ENCODE measurements around the gene KITLG. TPM values are rescaled to one million over a fixed set of nuclear protein-coding genes. Genes with fewer than 3 reads are reported as not detected.

Gene KITLG
- total RNA-seq, 4 donors from 2014 or later: 10.2 to 27.5 (median 16.4) TPM

DNA sequence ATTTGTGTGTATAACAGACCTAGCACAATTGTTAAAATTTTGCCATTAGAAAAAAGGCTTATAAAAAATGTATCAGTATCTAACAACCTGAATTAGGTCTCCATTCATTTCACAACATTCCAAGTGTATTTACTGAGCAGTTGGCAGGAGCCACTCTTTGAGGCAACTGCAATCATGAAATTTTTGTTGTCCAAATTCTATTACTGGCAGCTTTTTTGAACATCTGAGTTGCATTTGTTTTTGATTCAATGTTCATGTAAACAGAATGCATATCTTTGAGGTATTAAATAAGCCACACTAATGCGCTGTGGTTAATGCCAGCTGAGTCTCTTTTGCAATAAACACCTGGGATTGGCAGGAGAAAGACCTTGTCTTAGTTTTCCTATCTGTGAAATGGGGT is 8.7 kb downstream of the KITLG start:
- Histone ChIP-seq H3K4me3 (no peak overlapping the region), H3K27me3 (no peaks in the 10 kb centered on the region), H3K9me3 (no peaks in the 10 kb centered on the region), H3K27ac (no peak overlapping the region), H3K4me1 (peaks cover 0 to 91% (median 24%) of the 10 kb centered on the region in 4 donors), H3K36me3 (no peaks in the 10 kb centered on the region)
- no peak for DNase-seq (ENCODE audit: low spot score in 2 of 2)
- TF ChIP-seq, protein P1, sequence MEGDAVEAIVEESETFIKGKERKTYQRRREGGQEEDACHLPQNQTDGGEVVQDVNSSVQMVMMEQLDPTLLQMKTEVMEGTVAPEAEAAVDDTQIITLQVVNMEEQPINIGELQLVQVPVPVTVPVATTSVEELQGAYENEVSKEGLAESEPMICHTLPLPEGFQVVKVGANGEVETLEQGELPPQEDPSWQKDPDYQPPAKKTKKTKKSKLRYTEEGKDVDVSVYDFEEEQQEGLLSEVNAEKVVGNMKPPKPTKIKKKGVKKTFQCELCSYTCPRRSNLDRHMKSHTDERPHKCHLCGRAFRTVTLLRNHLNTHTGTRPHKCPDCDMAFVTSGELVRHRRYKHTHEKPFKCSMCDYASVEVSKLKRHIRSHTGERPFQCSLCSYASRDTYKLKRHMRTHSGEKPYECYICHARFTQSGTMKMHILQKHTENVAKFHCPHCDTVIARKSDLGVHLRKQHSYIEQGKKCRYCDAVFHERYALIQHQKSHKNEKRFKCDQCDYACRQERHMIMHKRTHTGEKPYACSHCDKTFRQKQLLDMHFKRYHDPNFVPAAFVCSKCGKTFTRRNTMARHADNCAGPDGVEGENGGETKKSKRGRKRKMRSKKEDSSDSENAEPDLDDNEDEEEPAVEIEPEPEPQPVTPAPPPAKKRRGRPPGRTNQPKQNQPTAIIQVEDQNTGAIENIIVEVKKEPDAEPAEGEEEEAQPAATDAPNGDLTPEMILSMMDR (IDR thresholded peaks at IDR 0.05): no peak
- TF ChIP-seq POLR2A (IDR thresholded peaks at IDR 0.05) (no peak), EP300 (IDR thresholded peaks at IDR 0.05) (no peak)
- WGBS, 2 donors: 83 to 95% methylated on average over 1 of the region's 1 CpG

DNA sequence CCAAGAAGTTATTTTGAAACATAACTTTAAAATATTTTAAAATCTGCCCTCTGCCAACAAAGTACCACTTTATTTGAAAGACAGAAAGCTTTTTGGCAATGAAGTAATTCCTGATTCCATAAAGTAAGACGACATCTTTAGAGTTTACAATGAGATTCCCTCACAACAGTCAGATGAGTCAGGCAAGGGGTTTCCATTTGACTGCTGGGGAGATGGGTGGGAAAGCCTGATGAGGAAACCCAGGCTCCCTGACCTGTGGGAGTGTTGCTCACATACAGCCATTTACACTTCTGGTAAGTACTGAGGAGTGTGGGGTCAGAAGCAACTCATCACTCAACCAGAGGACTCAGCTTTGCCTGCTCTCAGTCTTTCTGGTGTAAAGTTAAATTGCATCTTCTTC is 10.2 kb downstream of the KITLG start:
- TF ChIP-seq, protein P1 (IDR thresholded peaks at IDR 0.05): no peak
- no peak for DNase-seq (ENCODE audit: low spot score in 2 of 2)
- Histone ChIP-seq H3K27me3 (no peaks in the 10 kb centered on the region), H3K4me3 (no peak overlapping the region), H3K27ac (peak overlapping the region in 2 of 4 donors; percentile 0 to 33), H3K9me3 (no peaks in the 10 kb centered on the region), H3K4me1 (peaks cover 0 to 80% (median 24%) of the 10 kb centered on the region in 4 donors), H3K36me3 (no peaks in the 10 kb centered on the region)
- WGBS, 2 donors: 25 to 47% methylated on average over 1 of the region's 1 CpG

DNA sequence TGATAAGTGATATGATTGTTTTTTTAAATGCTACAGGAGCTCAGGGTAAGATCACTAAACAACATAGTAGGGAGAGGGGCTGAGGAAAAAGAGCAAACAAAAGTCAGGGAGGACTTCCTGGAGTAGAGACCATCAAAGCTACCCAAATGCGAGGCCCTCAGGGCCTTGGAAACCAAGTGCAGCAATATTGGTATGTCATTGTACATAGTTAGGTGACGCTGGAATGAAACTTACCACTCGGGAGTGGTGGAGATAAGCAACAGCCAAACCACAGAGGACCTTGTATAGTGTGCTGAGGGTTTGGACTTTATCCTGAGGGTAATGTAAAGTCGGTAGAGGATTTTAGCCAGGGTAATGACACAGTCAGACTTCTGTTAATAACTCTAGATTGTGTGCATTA is 13.8 kb downstream of the KITLG start:
- TF ChIP-seq, protein P1 (IDR thresholded peaks at IDR 0.05): no peak
- TF ChIP-seq POLR2A (IDR thresholded peaks at IDR 0.05): no peak
- TF ChIP-seq EP300 (IDR thresholded peaks at IDR 0.05): no peak
- H3K4me3 ChIP-seq: no peak overlapping the region

DNA sequence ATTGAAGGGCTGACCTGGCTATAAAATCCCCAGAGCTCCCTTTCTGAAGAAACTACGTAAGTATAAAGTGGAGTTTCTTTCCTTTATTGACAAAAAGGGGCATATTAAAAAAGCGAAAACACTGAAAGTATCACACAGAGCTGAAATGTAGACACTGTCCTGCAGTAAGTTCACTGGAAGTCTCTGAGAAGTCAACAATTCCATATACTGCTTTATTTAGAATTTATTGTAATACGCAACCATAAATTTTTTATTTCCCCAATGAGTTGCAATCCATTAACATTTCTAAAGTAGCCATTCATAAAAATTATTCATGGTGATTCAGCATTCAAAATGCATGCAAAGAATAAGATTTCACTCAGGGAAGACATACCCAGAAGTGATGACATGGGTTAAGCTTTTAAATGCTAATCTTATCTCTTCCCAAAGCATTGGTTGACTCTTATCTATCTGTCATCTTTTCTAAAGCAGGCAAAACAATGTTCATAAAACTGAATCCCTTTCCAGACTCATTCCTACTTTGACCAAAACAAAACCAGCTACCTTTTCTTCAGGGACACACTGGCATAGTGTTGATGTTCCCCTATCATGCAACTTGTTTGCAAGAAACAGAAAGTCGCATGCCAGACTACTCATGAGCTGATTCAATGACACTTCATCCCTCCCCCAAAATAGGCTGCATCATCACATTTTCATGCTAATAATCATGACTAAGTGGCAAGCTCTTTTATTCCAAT is 17.3 kb downstream of the KITLG start:
- Histone ChIP-seq H3K4me1 (peaks cover 0 to 35% (median 0%) of the 10 kb centered on the region in 4 donors), H3K9me3 (no peaks in the 10 kb centered on the region), H3K4me3 (no peak overlapping the region), H3K27me3 (no peaks in the 10 kb centered on the region), H3K27ac (no peak overlapping the region), H3K36me3 (no peaks in the 10 kb centered on the region)
- no peak for DNase-seq (ENCODE audit: low spot score in 2 of 2)
- WGBS, 2 donors: 86 to 89% methylated on average over 4 of the region's 4 CpGs
- TF ChIP-seq POLR2A (IDR thresholded peaks at IDR 0.05) (no peak), EP300 (IDR thresholded peaks at IDR 0.05) (no peak)
- TF ChIP-seq, protein P1 (IDR thresholded peaks at IDR 0.05): no peak

More for the DNA sequence above, 13.8 kb downstream of the KITLG start:
- H3K27ac ChIP-seq: no peak overlapping the region
- no peaks in the 10 kb centered on the region for H3K27me3 ChIP-seq
- H3K9me3 ChIP-seq: no peaks in the 10 kb centered on the region
- H3K4me1 ChIP-seq: peaks cover 0 to 50% (median 11%) of the 10 kb centered on the region in 4 donors
- DNase-seq (ENCODE audit: low spot score in 2 of 2): no peak
- 84 to 89% methylated on average over 4 of the region's 4 CpGs for WGBS, 2 donors
- no peaks in the 10 kb centered on the region for H3K36me3 ChIP-seq

DNA sequence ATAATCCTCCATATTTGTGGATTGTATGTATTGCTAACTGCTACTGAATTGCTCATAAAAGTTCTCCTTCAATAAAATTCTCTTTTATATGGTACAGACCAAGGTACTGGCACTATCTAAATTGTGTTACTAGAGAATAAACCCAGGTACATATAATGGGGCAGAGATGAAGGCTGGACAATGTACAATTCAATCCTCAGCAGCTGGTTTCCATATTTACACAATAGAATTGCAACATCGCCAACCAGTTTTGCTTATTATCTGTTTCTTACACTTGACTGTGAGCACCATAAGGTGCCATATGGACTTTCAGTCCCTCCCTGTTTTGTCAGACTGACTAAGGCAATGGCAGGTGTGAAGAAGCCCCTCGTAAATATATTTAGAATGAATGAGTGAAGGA is 18.1 kb downstream of the KITLG start:
- no peak for DNase-seq (ENCODE audit: low spot score in 2 of 2)
- no peaks in the 10 kb centered on the region for H3K27me3 ChIP-seq
- no peak overlapping the region for H3K4me3 ChIP-seq
- H3K4me1 ChIP-seq: peaks cover 0 to 27% (median 0%) of the 10 kb centered on the region in 4 donors
- TF ChIP-seq, protein P1 (IDR thresholded peaks at IDR 0.05): no peak
- TF ChIP-seq EP300 (IDR thresholded peaks at IDR 0.05) (no peak), POLR2A (IDR thresholded peaks at IDR 0.05) (no peak)
- H3K27ac ChIP-seq: no peak overlapping the region
- H3K36me3 ChIP-seq: no peaks in the 10 kb centered on the region
- WGBS, 2 donors: 92 to 96% methylated on average over 2 of the region's 2 CpGs
- no peaks in the 10 kb centered on the region for H3K9me3 ChIP-seq
